Measurements from ENCODE around the gene PTAFR. TPM values are rescaled to one million over a fixed set of nuclear protein-coding genes. Genes with fewer than 3 reads are reported as not detected.

PTAFR gene
- total and polyA plus RNA-seq, 8 donors, result 0.45 to 3.5 (median 1.9) TPM; not detected in 1

DNA sequence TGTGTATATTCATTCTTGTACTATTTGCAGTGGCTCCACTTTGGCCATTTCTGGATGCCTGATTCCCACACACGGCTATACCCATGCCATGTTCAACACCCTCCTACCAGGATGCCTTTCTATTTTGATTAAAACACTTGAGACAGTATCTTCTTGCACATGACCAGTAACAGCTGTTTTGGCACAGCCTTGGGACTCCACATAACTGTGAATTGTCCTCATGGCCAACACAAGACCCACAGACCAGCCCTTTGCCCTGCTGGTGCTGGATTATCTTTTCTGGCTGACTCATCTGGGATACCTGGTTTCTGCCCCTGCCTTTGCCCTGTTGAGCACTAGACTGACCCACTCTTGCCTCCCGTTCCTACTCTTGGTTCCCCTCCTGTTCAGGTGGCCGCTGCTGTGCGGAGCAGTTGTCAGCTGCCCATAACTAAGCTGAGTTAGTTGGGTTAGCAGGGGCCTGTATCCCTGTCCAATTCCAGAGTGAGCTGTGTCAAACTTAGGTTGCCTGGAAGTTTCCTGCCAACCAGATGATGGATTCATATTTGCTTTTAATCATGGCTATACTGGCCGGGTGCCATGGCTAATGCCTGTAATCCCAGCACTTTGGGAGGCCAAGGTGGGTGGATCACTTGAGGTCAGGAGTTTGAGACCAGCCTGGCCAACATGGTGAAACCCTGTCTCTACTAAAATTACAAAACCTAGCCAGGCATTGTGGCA lies 77.3 kb downstream of the PTAFR start:
- WGBS, 5 donors, result 75 to 85% (median 81%) methylated on average over 5 of the region's 5 CpGs
- Histone ChIP-seq H3K9me3 (no peaks in the 10 kb centered on the region), H3K27ac (no peak overlapping the region), H3K27me3 (no peaks in the 10 kb centered on the region), H3K4me3 (no peak overlapping the region), H3K4me1 (no peaks in the 10 kb centered on the region), H3K36me3 (no peaks in the 10 kb centered on the region)
- TF ChIP-seq, protein P1, sequence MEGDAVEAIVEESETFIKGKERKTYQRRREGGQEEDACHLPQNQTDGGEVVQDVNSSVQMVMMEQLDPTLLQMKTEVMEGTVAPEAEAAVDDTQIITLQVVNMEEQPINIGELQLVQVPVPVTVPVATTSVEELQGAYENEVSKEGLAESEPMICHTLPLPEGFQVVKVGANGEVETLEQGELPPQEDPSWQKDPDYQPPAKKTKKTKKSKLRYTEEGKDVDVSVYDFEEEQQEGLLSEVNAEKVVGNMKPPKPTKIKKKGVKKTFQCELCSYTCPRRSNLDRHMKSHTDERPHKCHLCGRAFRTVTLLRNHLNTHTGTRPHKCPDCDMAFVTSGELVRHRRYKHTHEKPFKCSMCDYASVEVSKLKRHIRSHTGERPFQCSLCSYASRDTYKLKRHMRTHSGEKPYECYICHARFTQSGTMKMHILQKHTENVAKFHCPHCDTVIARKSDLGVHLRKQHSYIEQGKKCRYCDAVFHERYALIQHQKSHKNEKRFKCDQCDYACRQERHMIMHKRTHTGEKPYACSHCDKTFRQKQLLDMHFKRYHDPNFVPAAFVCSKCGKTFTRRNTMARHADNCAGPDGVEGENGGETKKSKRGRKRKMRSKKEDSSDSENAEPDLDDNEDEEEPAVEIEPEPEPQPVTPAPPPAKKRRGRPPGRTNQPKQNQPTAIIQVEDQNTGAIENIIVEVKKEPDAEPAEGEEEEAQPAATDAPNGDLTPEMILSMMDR (IDR thresholded peaks at IDR 0.05), result no peak
- no peak for TF ChIP-seq POLR2AphosphoS5 (IDR thresholded peaks at IDR 0.05)
- no peak for TF ChIP-seq EP300 (IDR thresholded peaks at IDR 0.05)
- TF ChIP-seq POLR2A (IDR thresholded peaks at IDR 0.05), result no peak
- DNase-seq, result no peak
- intact Hi-C loops (cut with DNase I; ENCODE audit: low total_unique reads), result no loop called here

Small RNA genes within 50 kb of the gene (small RNA-seq; reads per million reads assigned to genes)
- gene RNU6-176P, result 0 reads per million in 4 donors

Other genes with a start within 250 kb of the PTAFR start
- 10 to 100 TPM in 2 of 5 donors, 1 to 10 TPM in 1, under 1 TPM in 1, not detected in 1; 0.89 to 73.6 (median 12.7) TPM for gene SMPDL3B, start 241.7 kb downstream of the PTAFR start, total RNA-seq
- gene SMPDL3B, start 241.7 kb downstream of the PTAFR start, polyA plus RNA-seq, result 10 to 100 TPM in 1 of 3 donors, 1 to 10 TPM in 2; 2.9 to 17.9 (median 8.0) TPM
- gene XKR8, start 216.7 kb downstream of the PTAFR start, total RNA-seq, result 10 to 100 TPM in 2 of 5 donors, 1 to 10 TPM in 2, under 1 TPM in 1; 0.58 to 33.9 (median 4.9) TPM
- gene XKR8, start 216.7 kb downstream of the PTAFR start, polyA plus RNA-seq, result 1 to 10 TPM; 5.2 to 5.7 (median 5.3) TPM
- 10 to 100 TPM; 11.1 to 38.2 (median 14.5) TPM for gene EYA3, start 88.1 kb downstream of the PTAFR start, total RNA-seq
- 1 to 10 TPM; 2.9 to 3.6 (median 3.6) TPM for gene EYA3, start 88.1 kb downstream of the PTAFR start, polyA plus RNA-seq
- gene DNAJC8, start 56.3 kb upstream of the PTAFR start, total RNA-seq, result 100 to 1,000 TPM in 1 of 5 donors, 10 to 100 TPM in 4; 38.4 to 111 (median 79.7) TPM
- 10 to 100 TPM; 59.5 to 75.6 (median 73.2) TPM for gene DNAJC8, start 56.3 kb upstream of the PTAFR start, polyA plus RNA-seq
- gene ATP5IF1, start 59.4 kb upstream of the PTAFR start, total RNA-seq, result 100 to 1,000 TPM; 146 to 548 (median 341) TPM
- 100 to 1,000 TPM; 520 to 559 (median 540) TPM for gene ATP5IF1, start 59.4 kb upstream of the PTAFR start, polyA plus RNA-seq
- gene SESN2, start 82.8 kb upstream of the PTAFR start, total RNA-seq, result 10 to 100 TPM in 1 of 5 donors, 1 to 10 TPM in 4; 2.3 to 20.3 (median 3.3) TPM
- 10 to 100 TPM in 1 of 3 donors, 1 to 10 TPM in 2; 6.7 to 11.5 (median 7.9) TPM for gene SESN2, start 82.8 kb upstream of the PTAFR start, polyA plus RNA-seq
- gene MED18, start 152.3 kb upstream of the PTAFR start, total RNA-seq, result 10 to 100 TPM in 4 of 5 donors, 1 to 10 TPM in 1; 9.3 to 30.3 (median 19.6) TPM
- 10 to 100 TPM; 21.2 to 23.6 (median 21.3) TPM for gene MED18, start 152.3 kb upstream of the PTAFR start, polyA plus RNA-seq
- 10 to 100 TPM; 20.4 to 40.0 (median 25.0) TPM for gene PHACTR4, start 193.1 kb upstream of the PTAFR start, total RNA-seq
- gene PHACTR4, start 193.1 kb upstream of the PTAFR start, polyA plus RNA-seq, result 10 to 100 TPM; 14.1 to 15.1 (median 14.5) TPM